Nephron progenitor cell (in vitro differentiated cells): ENCODE measurements around the gene KCNQ4.

Source experiments
- DNase-seq: peaks from one replicate; pipeline ENCODE4 v3.0.0; 2021
- H3K27ac Mint-ChIP-seq: 2 replicates; pipeline ENCODE4 v1.8.0; 2021; ENCODE audit warnings: mild to moderate bottlenecking, moderate library complexity, mixed read lengths
- H3K27me3 Mint-ChIP-seq: 2 replicates; pipeline ENCODE4 v1.8.0; 2021; ENCODE audit warnings: mild to moderate bottlenecking, low read depth, mixed read lengths; ENCODE audit not compliant: poor library complexity
- H3K36me3 Mint-ChIP-seq: 2 replicates; pipeline ENCODE4 v1.8.0; 2021; ENCODE audit warnings: low read depth, mixed read lengths
- H3K4me1 Mint-ChIP-seq: 2 replicates; pipeline ENCODE4 v1.8.0; 2021; ENCODE audit warnings: mixed read lengths
- H3K4me3 Mint-ChIP-seq: 2 replicates; pipeline ENCODE4 v1.8.0; 2021; ENCODE audit warnings: mild to moderate bottlenecking, moderate library complexity, mixed read lengths
- H3K9me3 Mint-ChIP-seq: 2 replicates; pipeline ENCODE4 v1.8.0; 2021; ENCODE audit warnings: mild to moderate bottlenecking, moderate library complexity, mixed read lengths
- TF ChIP-seq, protein P1 (sequence below): fragments of 200-600 bp; sonication (generic); IDR thresholded peaks from 2 replicates; pipeline ENCODE4 v1.5.0; 2021; ENCODE audit warnings: antibody characterized with exemption

KCNQ4 gene

DNA sequence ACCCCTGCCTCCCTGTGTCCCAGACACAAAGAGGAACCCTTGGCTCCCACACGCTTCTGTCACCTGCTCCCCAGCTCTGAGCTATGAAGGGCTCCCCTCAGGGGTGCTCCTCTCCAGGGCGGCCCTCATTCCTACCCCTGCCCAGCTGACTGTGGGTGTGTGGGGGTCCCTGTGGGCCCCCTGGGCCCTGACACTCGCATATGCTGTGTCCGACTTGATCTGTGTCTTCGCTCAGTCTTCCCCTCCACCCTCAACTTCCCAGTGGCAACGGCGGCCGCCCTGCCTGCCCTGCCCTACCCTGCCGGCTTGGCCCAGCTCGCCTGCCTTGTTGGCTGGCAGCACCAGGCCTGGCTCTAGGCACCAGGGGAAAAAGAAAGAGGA, 1.2 kb downstream of the KCNQ4 start:
- no peaks in the 10 kb centered on the region for H3K9me3 Mint-ChIP-seq
- peak overlapping the region; percentile 84 for H3K4me3 Mint-ChIP-seq
- H3K36me3 Mint-ChIP-seq = no peaks in the 10 kb centered on the region

GRCh38 chr1:40785446-40785845, 1.9 kb downstream of the KCNQ4 start:
- TF ChIP-seq, protein P1, sequence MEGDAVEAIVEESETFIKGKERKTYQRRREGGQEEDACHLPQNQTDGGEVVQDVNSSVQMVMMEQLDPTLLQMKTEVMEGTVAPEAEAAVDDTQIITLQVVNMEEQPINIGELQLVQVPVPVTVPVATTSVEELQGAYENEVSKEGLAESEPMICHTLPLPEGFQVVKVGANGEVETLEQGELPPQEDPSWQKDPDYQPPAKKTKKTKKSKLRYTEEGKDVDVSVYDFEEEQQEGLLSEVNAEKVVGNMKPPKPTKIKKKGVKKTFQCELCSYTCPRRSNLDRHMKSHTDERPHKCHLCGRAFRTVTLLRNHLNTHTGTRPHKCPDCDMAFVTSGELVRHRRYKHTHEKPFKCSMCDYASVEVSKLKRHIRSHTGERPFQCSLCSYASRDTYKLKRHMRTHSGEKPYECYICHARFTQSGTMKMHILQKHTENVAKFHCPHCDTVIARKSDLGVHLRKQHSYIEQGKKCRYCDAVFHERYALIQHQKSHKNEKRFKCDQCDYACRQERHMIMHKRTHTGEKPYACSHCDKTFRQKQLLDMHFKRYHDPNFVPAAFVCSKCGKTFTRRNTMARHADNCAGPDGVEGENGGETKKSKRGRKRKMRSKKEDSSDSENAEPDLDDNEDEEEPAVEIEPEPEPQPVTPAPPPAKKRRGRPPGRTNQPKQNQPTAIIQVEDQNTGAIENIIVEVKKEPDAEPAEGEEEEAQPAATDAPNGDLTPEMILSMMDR = no peak
- H3K36me3 Mint-ChIP-seq = no peaks in the 10 kb centered on the region
- no peak overlapping the region for H3K27ac Mint-ChIP-seq
- peaks cover 91% of the 10 kb centered on the region for H3K4me1 Mint-ChIP-seq
- H3K27me3 Mint-ChIP-seq = peaks cover 48% of the 10 kb centered on the region
- H3K4me3 Mint-ChIP-seq = peak overlapping the region; percentile 71
- DNase-seq = no peak
- no peaks in the 10 kb centered on the region for H3K9me3 Mint-ChIP-seq

More for the DNA sequence above, 1.2 kb downstream of the KCNQ4 start:
- no peak for DNase-seq
- Mint-ChIP-seq H3K27me3 (peaks cover 49% of the 10 kb centered on the region), H3K4me1 (peaks cover 91% of the 10 kb centered on the region), H3K27ac (no peak overlapping the region)
- TF ChIP-seq, protein P1 = no peak

- Mint-ChIP-seq H3K27me3 (peaks cover 40% of the 10 kb centered on the region), H3K36me3 (no peaks in the 10 kb centered on the region), H3K27ac (no peak overlapping the region), H3K4me3 (no peak overlapping the region), H3K9me3 (no peaks in the 10 kb centered on the region), H3K4me1 (peaks cover 92% of the 10 kb centered on the region)
- TF ChIP-seq, protein P1 = no peak
- DNase-seq = no peak
These were observed 2.8 kb downstream of the KCNQ4 start for GRCh38 chr1:40786171-40786994.

- DNase-seq = no peak
- peak overlapping the region; percentile 76 for H3K27ac Mint-ChIP-seq
- H3K4me3 Mint-ChIP-seq = peak overlapping the region; percentile 52
- no peaks in the 10 kb centered on the region for H3K36me3 Mint-ChIP-seq
- H3K4me1 Mint-ChIP-seq = peaks cover 92% of the 10 kb centered on the region
- peaks cover 33% of the 10 kb centered on the region for H3K27me3 Mint-ChIP-seq
- no peaks in the 10 kb centered on the region for H3K9me3 Mint-ChIP-seq
- TF ChIP-seq, protein P1 = no peak
These were observed 3.6 kb downstream of the KCNQ4 start for GRCh38 chr1:40786995-40787705.

GRCh38 chr1:40787737-40788560, 4.4 kb downstream of the KCNQ4 start:
- Mint-ChIP-seq H3K27me3 (peaks cover 26% of the 10 kb centered on the region), H3K27ac (peak overlapping the region; percentile 76), H3K4me3 (peak overlapping the region; percentile 52), H3K9me3 (no peaks in the 10 kb centered on the region), H3K36me3 (no peaks in the 10 kb centered on the region), H3K4me1 (peaks cover 90% of the 10 kb centered on the region)
- no peak for DNase-seq
- TF ChIP-seq, protein P1 = no peak
